RKO (cell line): Measurements from ENCODE around the gene IFNL1.
"Not testable (repeated sequence)": the region's sequence is repeated elsewhere in the genome, so short reads cannot be mapped to it uniquely, and the experiment has no call there.

ENCODE experiments used
- DNase-seq: peaks from one replicate; pipeline ENCODE4 v3.0.0-alpha.2; 2016; ENCODE audit warnings: low spot score

The IFNL1 gene

GRCh38 chr19:39296055-39296645 lies at the start of gene IFNL1:
IFNL1 (plus strand) TSS chr19:39296407; CDS start chr19:39296422, 15 bp downstream.
- DNase-seq, result no peak

- no peak for DNase-seq
These were observed 49.1 kb upstream of the IFNL1 start for GRCh38 chr19:39246951-39247669.

- DNase-seq, result no peak
These were observed 48.2 kb upstream of the IFNL1 start for GRCh38 chr19:39247701-39248664.

GRCh38 chr19:39248806-39249205 lies 47.4 kb upstream of the IFNL1 start, which contains the start of gene IFNL4:
IFNL4 (minus strand) TSS chr19:39248856.
- no peak for DNase-seq

- no peak for DNase-seq
These were observed 45.1 kb upstream of the IFNL1 start for GRCh38 chr19:39251081-39251480.

GRCh38 chr19:39251846-39252245 lies 44.4 kb upstream of the IFNL1 start:
- DNase-seq, result no peak

GRCh38 chr19:39252458-39252857 lies 43.7 kb upstream of the IFNL1 start:
- DNase-seq, result no peak

- DNase-seq, result no peak
These were observed 42.6 kb upstream of the IFNL1 start for GRCh38 chr19:39253374-39254149.

GRCh38 chr19:39254531-39255345 lies 41.5 kb upstream of the IFNL1 start:
- DNase-seq, result no peak

- no peak for DNase-seq
These were observed 39.0 kb upstream of the IFNL1 start for GRCh38 chr19:39257227-39257626.

GRCh38 chr19:39261704-39262103 lies 34.5 kb upstream of the IFNL1 start:
- DNase-seq, result no peak

- DNase-seq, result no peak
These were observed 33.7 kb upstream of the IFNL1 start for GRCh38 chr19:39262496-39262895.

GRCh38 chr19:39263912-39264305 lies 32.3 kb upstream of the IFNL1 start:
- no peak for DNase-seq

GRCh38 chr19:39264306-39265290 lies 31.6 kb upstream of the IFNL1 start:
- DNase-seq, result no peak

- DNase-seq, result no peak
These were observed 30.8 kb upstream of the IFNL1 start for GRCh38 chr19:39265321-39265916.

- not testable (repeated sequence) for DNase-seq
These were observed 28.1 kb upstream of the IFNL1 start, which contains the start of gene IFNL2 for GRCh38 chr19:39268085-39268484. IFNL2 (plus strand) TSS chr19:39268396; CDS start chr19:39268569, 173 bp downstream.

GRCh38 chr19:39268531-39269223 lies 27.5 kb upstream of the IFNL1 start:
- not testable (repeated sequence) for DNase-seq

GRCh38 chr19:39269369-39269768 lies 26.8 kb upstream of the IFNL1 start:
- DNase-seq, result not testable (repeated sequence)
